Motor neuron (in vitro differentiated cells): ENCODE measurements around the gene KIF20B. TPM values are rescaled to one million over a fixed set of nuclear protein-coding genes. Genes with fewer than 3 reads are reported as not detected.

Experiments
- ATAC-seq, 8 experiments: fragments of 200-7000 bp; cut with Tn5 transposase; replicated peaks in 6 of 8; 2 replicates each; pipeline ENCODE4 v1.8.0; 2021; ENCODE audit warnings: mild to moderate bottlenecking in 8 of 8, moderate library complexity in 8 of 8
- H3K27ac ChIP-seq, 2 donors: fragments of 250-450 bp; sonication (Bioruptor Pico); 2 replicates each; pipeline ENCODE4 v1.9.0; 2021; ENCODE audit warnings: antibody characterized with exemption in 2 of 2, mild to moderate bottlenecking in 2 of 2, moderate library complexity in 1 of 2
- H3K4me1 ChIP-seq, 2 donors: fragments of 250-450 bp; sonication (Bioruptor Pico); replicated peaks in 1 of 2; 2 replicates each; pipeline ENCODE4 v1.6.1; 2021; ENCODE audit warnings: antibody characterized with exemption in 2 of 2, mild to moderate bottlenecking in 2 of 2, moderate library complexity in 1 of 2
- H3K4me3 ChIP-seq, 5 donors: fragments of 250-450 bp; sonication (Bioruptor Pico); 2 replicates each; pipeline ENCODE4 v1.9.0; 2021; ENCODE audit warnings: antibody characterized with exemption in 5 of 5, mild to moderate bottlenecking in 5 of 5, moderate library complexity in 4 of 5
- WGBS, 10 experiments: fragments of 450-650 bp; shearing (Covaris generic); methylation state at CpG; one replicate each; pipeline ENCODE4 v1.0.0; 2022; 5-methylcytosine and 5-hydroxymethylcytosine counted together
- in situ Hi-C, 9 experiments: fragments of 400-800 bp; cut with MboI; loops; one replicate each; pipeline ENCODE4 v1.15.0; 2021; ENCODE audit warnings: low sequenced_read_pairs in 9 of 9, low pct_unique_long_range_greater_than_20kb in 2 of 9; ENCODE audit not compliant: unreplicated experiment in 9 of 9
- total RNA-seq, 8 experiments: library from RNA; unstranded; fragments of 300-600 nt; gene quantifications; 2 replicates each; pipeline versions ENCODE4 v1.2.3 to v1.2.4, GENCODE V29; 2022

KIF20B gene
- total RNA-seq: 10 to 100 TPM in 3 of 8 experiments, 1 to 10 TPM in 5; 1.1 to 18.5 (median 3.6) TPM

GRCh38 chr10:89701242-89702120, at the start of gene KIF20B:
KIF20B (plus strand) TSS chr10:89701590; CDS start chr10:89705295, 3,705 bp downstream.
- Histone ChIP-seq H3K27ac (peak within 1 kb of the TSS; percentile 69 to 83), H3K4me3 (peak within 1 kb of the TSS; percentile 55 to 93 (median 62)), H3K4me1 (peaks cover 7 to 15% of the 10 kb centered on the region in 2 donors)
- peak; percentile 99 for ATAC-seq
- in situ Hi-C loops: no loop called here
- 0 to 3% (median 1%) methylated on average over 1 to 25 of the region's 48 CpGs; no CpG with 5 or more reads in 2 of the 10 experiments for WGBS, 10 experiments

- H3K27ac ChIP-seq: no peak overlapping the region
- no peak for ATAC-seq
- 53 to 100% (median 90%) methylated on average over 1 to 3 of the region's 3 CpGs for WGBS, 10 experiments
- in situ Hi-C loops: no loop called here
- H3K4me1 ChIP-seq: no peaks in the 10 kb centered on the region
- no peak overlapping the region for H3K4me3 ChIP-seq
These were observed 49.3 kb upstream of the KIF20B start for GRCh38 chr10:89651916-89652573.

- Histone ChIP-seq H3K27ac (no peak overlapping the region), H3K4me3 (no peak overlapping the region), H3K4me1 (no peaks in the 10 kb centered on the region)
- no peak for ATAC-seq
- in situ Hi-C loops: no loop called here
- 57 to 100% (median 92%) methylated on average over 1 to 3 of the region's 3 CpGs; no CpG with 5 or more reads in 2 of the 10 experiments for WGBS, 10 experiments
These were observed 48.5 kb upstream of the KIF20B start for GRCh38 chr10:89652806-89653370.

- in situ Hi-C loops: no loop called here
- no peak overlapping the region for H3K4me3 ChIP-seq
- WGBS, 10 experiments: 59 to 100% (median 85%) methylated on average over 3 to 6 of the region's 6 CpGs; no CpG with 5 or more reads in 1 of the 10 experiments
- ATAC-seq: no peak
- no peaks in the 10 kb centered on the region for H3K4me1 ChIP-seq
- no peak overlapping the region for H3K27ac ChIP-seq
These were observed 48.0 kb upstream of the KIF20B start for GRCh38 chr10:89653410-89653869.

GRCh38 chr10:89655722-89656121, 45.7 kb upstream of the KIF20B start:
- Histone ChIP-seq H3K4me3 (no peak overlapping the region), H3K4me1 (no peaks in the 10 kb centered on the region), H3K27ac (no peak overlapping the region)
- ATAC-seq: peak in 1 of 8 experiments; percentile 36
- in situ Hi-C loops: no loop called here
- WGBS, 10 experiments: 0 to 83% (median 45%) methylated on average over 1 of the region's 1 CpG; no CpG with 5 or more reads in 3 of the 10 experiments

- Histone ChIP-seq H3K4me3 (no peak overlapping the region), H3K27ac (no peak overlapping the region), H3K4me1 (no peaks in the 10 kb centered on the region)
- in situ Hi-C loops: no loop called here
- no peak for ATAC-seq
- WGBS, 10 experiments: 83 to 100% (median 86%) methylated on average over 1 of the region's 1 CpG; no CpG with 5 or more reads in 7 of the 10 experiments
These were observed 44.1 kb upstream of the KIF20B start for GRCh38 chr10:89657302-89657701.

- Histone ChIP-seq H3K4me1 (no peaks in the 10 kb centered on the region), H3K27ac (no peak overlapping the region), H3K4me3 (no peak overlapping the region)
- peak in 2 of 8 experiments; percentile 92 to 95 for ATAC-seq
- in situ Hi-C loops: no loop called here
- 14 to 89% (median 70%) methylated on average over 2 to 8 of the region's 10 CpGs for WGBS, 10 experiments
These were observed 42.0 kb upstream of the KIF20B start for GRCh38 chr10:89659143-89660131.

GRCh38 chr10:89662596-89662995, 38.8 kb upstream of the KIF20B start:
- H3K27ac ChIP-seq: no peak overlapping the region
- in situ Hi-C loops: no loop called here
- H3K4me1 ChIP-seq: no peaks in the 10 kb centered on the region
- 25 to 100% (median 84%) methylated on average over 1 to 2 of the region's 2 CpGs; no CpG with 5 or more reads in 4 of the 10 experiments for WGBS, 10 experiments
- ATAC-seq: no peak
- no peak overlapping the region for H3K4me3 ChIP-seq

GRCh38 chr10:89663144-89663543, 38.2 kb upstream of the KIF20B start:
- H3K4me1 ChIP-seq: no peaks in the 10 kb centered on the region
- no peak overlapping the region for H3K4me3 ChIP-seq
- no peak for ATAC-seq
- in situ Hi-C loops: no loop called here
- WGBS, 10 experiments: 25 to 89% (median 76%) methylated on average over 1 to 3 of the region's 3 CpGs
- no peak overlapping the region for H3K27ac ChIP-seq

GRCh38 chr10:89664203-89664602, 37.2 kb upstream of the KIF20B start:
- H3K4me3 ChIP-seq: no peak overlapping the region
- in situ Hi-C loops: no loop called here
- H3K27ac ChIP-seq: no peak overlapping the region
- 14 to 100% (median 49%) methylated on average over 1 to 3 of the region's 3 CpGs; no CpG with 5 or more reads in 2 of the 10 experiments for WGBS, 10 experiments
- no peaks in the 10 kb centered on the region for H3K4me1 ChIP-seq
- ATAC-seq: no peak

GRCh38 chr10:89665302-89665701, 36.1 kb upstream of the KIF20B start:
- peak in 1 of 8 experiments; percentile 45 for ATAC-seq
- Histone ChIP-seq H3K4me3 (no peak overlapping the region), H3K4me1 (no peaks in the 10 kb centered on the region), H3K27ac (no peak overlapping the region)
- in situ Hi-C loops: no loop called here
- 14 to 100% (median 87%) methylated on average over 1 to 2 of the region's 2 CpGs; no CpG with 5 or more reads in 1 of the 10 experiments for WGBS, 10 experiments

- in situ Hi-C loops: no loop called here
- no peak for ATAC-seq
- Histone ChIP-seq H3K27ac (no peak overlapping the region), H3K4me1 (no peaks in the 10 kb centered on the region), H3K4me3 (no peak overlapping the region)
- WGBS, 10 experiments: 89 to 100% methylated on average over 1 of the region's 1 CpG; no CpG with 5 or more reads in 8 of the 10 experiments
These were observed 35.3 kb upstream of the KIF20B start for GRCh38 chr10:89666138-89666537.
